MCF 10A (cell line): ENCODE data around the gene LAMP5. TPM values are rescaled to one million over a fixed set of nuclear protein-coding genes. Genes with fewer than 3 reads are reported as not detected.

Experiments
- BruUV-seq: library from RNA; stranded (reverse); fragments of 400-500 nt; replicated peaks from 2 replicates; lab custom pipeline; 2021; lab: Mats Ljungman, UMichigan
- CTCF ChIA-PET: fragments of 300-600 bp; sonication (Branson Sonifier 250); formaldehyde crosslinking; extraction: SDS; loops from one replicate; lab custom pipeline; 2021; ENCODE audit warnings: antibody characterized with exemption, inconsistent platforms; lab: Yijun Ruan, JAX
- POLR2A ChIA-PET: fragments of 300-600, 350-650 bp; sonication (Branson Sonifier 250); formaldehyde crosslinking; extraction: SDS; loops from one replicate; lab custom pipeline; 2020; ENCODE audit warnings: antibody characterized with exemption, inconsistent platforms; lab: Yijun Ruan, JAX
- DNase-seq: peaks from one replicate; pipeline ENCODE4 v3.0.0-alpha.2; 2018; ENCODE audit not compliant: unreplicated experiment
- H3K27ac Mint-ChIP-seq: one replicate; pipeline ENCODE4 v1.8.0; 2022; ENCODE audit warnings: mild to moderate bottlenecking, low read depth, mixed read lengths; ENCODE audit not compliant: unreplicated experiment
- H3K27me3 Mint-ChIP-seq: one replicate; pipeline ENCODE4 v1.8.0; 2022; ENCODE audit warnings: mixed read lengths; ENCODE audit not compliant: insufficient read depth, unreplicated experiment
- H3K36me3 Mint-ChIP-seq: one replicate; pipeline ENCODE4 v1.8.0; 2022; ENCODE audit warnings: mild to moderate bottlenecking, moderate library complexity, mixed read lengths; ENCODE audit not compliant: insufficient read depth, unreplicated experiment
- H3K4me1 Mint-ChIP-seq: one replicate; pipeline ENCODE4 v1.8.0; 2022; ENCODE audit warnings: mixed read lengths; ENCODE audit not compliant: insufficient read depth, unreplicated experiment
- H3K4me3 Mint-ChIP-seq: one replicate; pipeline ENCODE4 v1.8.0; 2022; ENCODE audit warnings: mild to moderate bottlenecking, moderate library complexity, mixed read lengths; ENCODE audit not compliant: unreplicated experiment
- H3K9me3 Mint-ChIP-seq: one replicate; pipeline ENCODE4 v1.8.0; 2022; ENCODE audit warnings: mixed read lengths; ENCODE audit not compliant: unreplicated experiment
- CTCF ChIP-seq: fragments of 200-600 bp; IDR thresholded peaks from one replicate; pipeline ENCODE4 v1.8.0; 2022; ENCODE audit warnings: antibody characterized with exemption, mild to moderate bottlenecking; ENCODE audit not compliant: unreplicated experiment
- intact Hi-C: fragments of 100-400 bp; cut with micrococcal nuclease; formaldehyde crosslinking; loops from 2 replicates; pipeline ENCODE4 v1.14.1; 2022
- total RNA-seq: library from RNA; stranded (reverse); gene quantifications from 2 replicates; pipeline ENCODE4 v1.2.3, GENCODE V29; 2022

Gene LAMP5
- total RNA-seq, 1 experiment from 2014 or later: not detected

GRCh38 chr20:9570612-9571011, 56.2 kb downstream of the LAMP5 start:
- BruUV-seq: no TSS peak

GRCh38 chr20:9571783-9572182, 57.4 kb downstream of the LAMP5 start:
- no peaks in the 10 kb centered on the region for H3K27me3 Mint-ChIP-seq
- CTCF ChIA-PET: interaction anchor here (0.7 to 1.5 kb wide), 3 partner anchors 68 to 164 kb away, joined by 3 to 6 read pairs (median 4); no protein-coding TSS in a partner anchor
- no peak overlapping the region for H3K27ac Mint-ChIP-seq
- BruUV-seq: no TSS peak
- no peaks in the 10 kb centered on the region for H3K36me3 Mint-ChIP-seq
- peaks cover 8% of the 10 kb centered on the region for H3K9me3 Mint-ChIP-seq
- intact Hi-C loops: no loop called here
- no peak for DNase-seq
- TF ChIP-seq CTCF: no peak
- POLR2A ChIA-PET: interaction anchor here (0.7 kb wide), 1 partner anchor 1151 kb away, joined by 3 read pairs; no protein-coding TSS in a partner anchor
- no peaks in the 10 kb centered on the region for H3K4me1 Mint-ChIP-seq
- H3K4me3 Mint-ChIP-seq: no peak overlapping the region

More at GRCh38 chr20:9570612-9571011, 56.2 kb downstream of the LAMP5 start:
- Mint-ChIP-seq H3K27ac (no peak overlapping the region), H3K4me3 (no peak overlapping the region), H3K9me3 (peaks cover 8% of the 10 kb centered on the region), H3K27me3 (no peaks in the 10 kb centered on the region), H3K36me3 (no peaks in the 10 kb centered on the region), H3K4me1 (no peaks in the 10 kb centered on the region)
- intact Hi-C loops: no loop called here
- DNase-seq: no peak
- POLR2A ChIA-PET: no interaction called here
- no peak for TF ChIP-seq CTCF
- CTCF ChIA-PET: interaction anchor here (0.8 to 1.6 kb wide), 5 partner anchors 10 to 163 kb away, joined by 3 to 10 read pairs (median 4); no protein-coding TSS in a partner anchor

GRCh38 chr20:9572670-9573069, 58.3 kb downstream of the LAMP5 start:
- Mint-ChIP-seq H3K4me3 (no peak overlapping the region), H3K27ac (no peak overlapping the region), H3K27me3 (no peaks in the 10 kb centered on the region), H3K9me3 (peaks cover 8% of the 10 kb centered on the region), H3K36me3 (no peaks in the 10 kb centered on the region), H3K4me1 (no peaks in the 10 kb centered on the region)
- ChIA-PET POLR2A (no interaction called here), CTCF (interaction anchor here (0.5 to 1.6 kb wide), 4 partner anchors 10 to 433 kb away, joined by 3 to 5 read pairs (median 4); no protein-coding TSS in a partner anchor)
- intact Hi-C loops: no loop called here
- no TSS peak for BruUV-seq
- DNase-seq: no peak
- TF ChIP-seq CTCF: no peak

GRCh38 chr20:9573335-9574151, 59.2 kb downstream of the LAMP5 start:
- BruUV-seq: no TSS peak
- intact Hi-C loops: no loop called here
- Mint-ChIP-seq H3K27ac (no peak overlapping the region), H3K36me3 (no peaks in the 10 kb centered on the region), H3K4me1 (no peaks in the 10 kb centered on the region), H3K27me3 (no peaks in the 10 kb centered on the region), H3K9me3 (peaks cover 8% of the 10 kb centered on the region), H3K4me3 (no peak overlapping the region)
- POLR2A ChIA-PET: interaction anchor here (0.6 kb wide), 1 partner anchor 640 kb away, joined by 3 read pairs; no protein-coding TSS in a partner anchor
- CTCF ChIA-PET: interaction anchor here (0.5 to 1.6 kb wide), 5 partner anchors 9 to 670 kb away, joined by 3 to 5 read pairs (median 4); no protein-coding TSS in a partner anchor
- TF ChIP-seq CTCF: no peak
- DNase-seq: no peak
